Ishikawa (cell line): ENCODE measurements around the gene MCU.

Experiments
- CEBPB ChIP-seq: IDR thresholded peaks from 2 replicates; pipeline ENCODE4 v1.6.1; 2012
- CREB1 ChIP-seq: IDR thresholded peaks from 2 replicates; pipeline ENCODE4 v1.6.1; 2012; ENCODE audit warnings: low read depth
- EGR1 ChIP-seq: IDR thresholded peaks from 2 replicates; pipeline ENCODE4 v1.6.1; 2012
- EP300 ChIP-seq: IDR thresholded peaks from 2 replicates; pipeline ENCODE4 v1.6.1; 2012; ENCODE audit warnings: borderline replicate concordance
- FOXM1 ChIP-seq: IDR thresholded peaks from 2 replicates; pipeline ENCODE4 v1.6.1; 2012; ENCODE audit warnings: low read depth, borderline replicate concordance
- NFIC ChIP-seq: IDR thresholded peaks from 2 replicates; pipeline ENCODE4 v1.6.1; 2012
- RAD21 ChIP-seq: IDR thresholded peaks from 2 replicates; pipeline ENCODE4 v1.6.1; 2012; ENCODE audit warnings: low read depth
- REST ChIP-seq: IDR thresholded peaks from 2 replicates; pipeline ENCODE4 v1.6.1; 2012; ENCODE audit warnings: low read depth, mild to moderate bottlenecking
- TAF1 ChIP-seq: IDR thresholded peaks from 2 replicates; pipeline ENCODE4 v1.6.1; 2012; ENCODE audit warnings: low read depth, mild to moderate bottlenecking
- TCF12 ChIP-seq: IDR thresholded peaks from 2 replicates; pipeline ENCODE4 v1.6.1; 2012; ENCODE audit warnings: low read depth
- TEAD4 ChIP-seq: IDR thresholded peaks from 2 replicates; pipeline ENCODE4 v1.6.1; 2012
- YY1 ChIP-seq: IDR thresholded peaks from 2 replicates; pipeline ENCODE4 v1.6.1; 2012; ENCODE audit warnings: low read depth
- ZBTB7A ChIP-seq: IDR thresholded peaks from 2 replicates; pipeline ENCODE4 v1.6.1; 2012; ENCODE audit warnings: low read depth
- TF ChIP-seq, protein P1 (sequence below): IDR thresholded peaks from 2 replicates; pipeline ENCODE4 v1.6.1; 2012
- TF ChIP-seq, protein P2 (sequence below): IDR thresholded peaks from 2 replicates; pipeline ENCODE4 v1.6.1; 2012

Gene MCU

DNA sequence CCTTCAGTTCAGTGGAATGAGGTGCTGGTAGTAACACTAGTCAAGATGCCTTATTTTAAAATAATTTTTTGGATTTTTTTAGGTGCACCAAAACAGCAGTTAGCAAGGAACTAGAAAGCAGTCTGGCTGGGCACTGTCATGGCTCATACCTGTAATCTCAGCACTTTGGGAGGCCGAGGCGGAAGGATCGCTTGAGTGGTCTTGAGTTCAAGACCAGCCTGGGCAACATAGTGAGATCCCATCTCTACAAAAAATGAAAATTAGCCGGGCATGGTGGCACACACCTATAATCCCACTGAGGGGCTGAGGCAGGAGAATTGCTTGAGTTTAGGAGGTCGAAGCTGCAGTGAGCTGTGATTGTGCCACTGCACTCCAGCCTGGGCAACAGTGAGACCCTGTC, 236.9 kb downstream of the MCU start:
- TF ChIP-seq NFIC (no peak), TCF12 (no peak), TEAD4 (no peak), ZBTB7A (no peak), EGR1 (no peak), EP300 (no peak), FOXM1 (no peak), RAD21 (no peak), CEBPB (no peak), CREB1 (no peak), REST (no peak), YY1 (no peak), TAF1 (no peak)
- TF ChIP-seq, protein P1, sequence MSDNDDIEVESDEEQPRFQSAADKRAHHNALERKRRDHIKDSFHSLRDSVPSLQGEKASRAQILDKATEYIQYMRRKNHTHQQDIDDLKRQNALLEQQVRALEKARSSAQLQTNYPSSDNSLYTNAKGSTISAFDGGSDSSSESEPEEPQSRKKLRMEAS: no peak
- TF ChIP-seq, protein P2, sequence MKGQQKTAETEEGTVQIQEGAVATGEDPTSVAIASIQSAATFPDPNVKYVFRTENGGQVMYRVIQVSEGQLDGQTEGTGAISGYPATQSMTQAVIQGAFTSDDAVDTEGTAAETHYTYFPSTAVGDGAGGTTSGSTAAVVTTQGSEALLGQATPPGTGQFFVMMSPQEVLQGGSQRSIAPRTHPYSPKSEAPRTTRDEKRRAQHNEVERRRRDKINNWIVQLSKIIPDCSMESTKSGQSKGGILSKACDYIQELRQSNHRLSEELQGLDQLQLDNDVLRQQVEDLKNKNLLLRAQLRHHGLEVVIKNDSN: no peak

GRCh38 chr10:72930276-72930675, 238.3 kb downstream of the MCU start:
- TF ChIP-seq NFIC: no peak
- no peak for TF ChIP-seq TCF12
- TF ChIP-seq, protein P2: no peak

- TF ChIP-seq RAD21: no peak
- no peak for TF ChIP-seq ZBTB7A
- no peak for TF ChIP-seq REST
- no peak for TF ChIP-seq NFIC
- no peak for TF ChIP-seq EP300
- TF ChIP-seq TAF1: no peak
- TF ChIP-seq, protein P1: no peak
- no peak for TF ChIP-seq FOXM1
- TF ChIP-seq EGR1: no peak
- no peak for TF ChIP-seq CREB1
- TF ChIP-seq CEBPB: no peak
- TF ChIP-seq, protein P2: no peak
- no peak for TF ChIP-seq TCF12
- TF ChIP-seq TEAD4: no peak
- no peak for TF ChIP-seq YY1
Observed at GRCh38 chr10:72932259-72933015, 240.5 kb downstream of the MCU start.

DNA sequence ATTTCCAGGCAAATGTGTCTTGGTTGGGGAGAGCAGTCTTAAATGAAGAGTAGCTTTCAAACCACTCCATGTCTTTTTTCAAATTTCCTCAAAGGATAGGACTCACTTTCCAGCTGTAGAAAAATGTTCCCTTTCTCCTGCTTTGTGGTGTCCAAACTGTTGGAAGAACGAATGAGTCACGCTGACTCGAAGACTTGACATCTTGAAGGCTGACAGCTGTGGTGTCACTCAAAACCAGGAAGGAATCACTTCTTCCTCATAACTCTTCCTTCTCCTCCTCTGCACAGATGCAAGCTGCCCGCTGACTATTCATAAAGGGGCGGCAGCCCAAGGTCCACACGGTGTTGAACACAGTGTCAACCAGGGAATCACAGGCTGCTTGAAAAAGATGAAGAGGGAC, 243.4 kb downstream of the MCU start:
- TF ChIP-seq REST: no peak
